Calu3 (cell line): ENCODE data around the gene CPSF2. TPM values are rescaled to one million over a fixed set of nuclear protein-coding genes. Genes with fewer than 3 reads are reported as not detected.
"Not testable (repeated sequence)": the region's sequence is repeated elsewhere in the genome, so short reads cannot be mapped to it uniquely, and the experiment has no call there.

Experiments
- BruUV-seq: library from RNA; stranded (reverse); fragments of 400-500 nt; replicated peaks from 2 replicates; lab custom pipeline; 2021; lab: Mats Ljungman, UMichigan
- CTCF ChIA-PET: fragments of 300-600 bp; sonication (Branson Sonifier 250); formaldehyde crosslinking; loops from one replicate; lab custom pipeline; 2022; ENCODE audit warnings: antibody characterized with exemption; lab: Charles Lee
- DNase-seq: peaks from one replicate; pipeline ENCODE4 v3.0.0; 2022
- H3K27ac Mint-ChIP-seq: one replicate; pipeline ENCODE4 v1.8.0; 2022; ENCODE audit warnings: mixed read lengths; ENCODE audit not compliant: unreplicated experiment
- H3K27me3 Mint-ChIP-seq: one replicate; pipeline ENCODE4 v1.8.0; 2022; ENCODE audit warnings: mixed read lengths; ENCODE audit not compliant: unreplicated experiment
- H3K36me3 Mint-ChIP-seq: one replicate; pipeline ENCODE4 v1.8.0; 2022; ENCODE audit warnings: mild to moderate bottlenecking, moderate library complexity, mixed read lengths; ENCODE audit not compliant: insufficient read depth, unreplicated experiment
- H3K4me1 Mint-ChIP-seq: one replicate; pipeline ENCODE4 v1.8.0; 2022; ENCODE audit warnings: mild to moderate bottlenecking, low read depth, mixed read lengths; ENCODE audit not compliant: unreplicated experiment
- H3K4me3 Mint-ChIP-seq: one replicate; pipeline ENCODE4 v1.8.0; 2022; ENCODE audit warnings: mild to moderate bottlenecking, low read depth, moderate library complexity, mixed read lengths; ENCODE audit not compliant: unreplicated experiment
- H3K9me3 Mint-ChIP-seq: one replicate; pipeline ENCODE4 v1.8.0; 2022; ENCODE audit warnings: low read depth, mixed read lengths; ENCODE audit not compliant: unreplicated experiment
- intact Hi-C: fragments of 100-400 bp; cut with micrococcal nuclease; formaldehyde crosslinking; loops from one replicate; pipeline ENCODE4 v1.10.0; 2022; ENCODE audit not compliant: unreplicated experiment
- total RNA-seq: library from RNA; stranded (reverse); gene quantifications from 2 replicates; pipeline ENCODE4 v1.2.3, GENCODE V29; 2022
- TF ChIP-seq, protein P1 (sequence below): fragments of 200-600 bp; IDR thresholded peaks from one replicate; pipeline ENCODE4 v1.8.0; 2022; ENCODE audit warnings: antibody characterized with exemption; ENCODE audit not compliant: unreplicated experiment

Gene CPSF2
- total RNA-seq, 1 experiment from 2014 or later, result 76.7 TPM

DNA sequence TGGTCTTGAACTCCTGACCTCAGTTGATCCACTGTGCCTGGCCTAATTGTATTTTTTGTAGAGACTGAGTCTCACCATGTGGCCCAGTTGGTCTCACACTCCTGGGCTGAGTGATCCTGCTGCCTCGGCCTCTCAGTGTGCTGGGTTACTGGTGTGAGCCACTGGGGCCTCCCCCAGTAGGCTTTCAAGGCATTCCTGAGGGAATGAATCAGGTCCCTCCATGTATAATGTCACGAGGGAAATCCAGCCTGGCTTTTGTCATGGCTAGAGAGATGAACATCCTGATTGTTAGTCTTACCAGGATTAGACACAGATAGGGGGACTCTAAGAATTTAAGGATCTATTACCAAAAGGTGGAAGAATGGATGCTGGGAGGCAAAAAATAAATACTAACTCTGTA, 51.9 kb downstream of the CPSF2 start:
- no peak overlapping the region for H3K4me3 Mint-ChIP-seq
- H3K4me1 Mint-ChIP-seq, result no peaks in the 10 kb centered on the region
- no peaks in the 10 kb centered on the region for H3K36me3 Mint-ChIP-seq
- DNase-seq, result no peak
- peaks cover 4% of the 10 kb centered on the region for H3K27me3 Mint-ChIP-seq
- H3K9me3 Mint-ChIP-seq, result no peaks in the 10 kb centered on the region
- BruUV-seq, result no TSS peak
- TF ChIP-seq, protein P1, sequence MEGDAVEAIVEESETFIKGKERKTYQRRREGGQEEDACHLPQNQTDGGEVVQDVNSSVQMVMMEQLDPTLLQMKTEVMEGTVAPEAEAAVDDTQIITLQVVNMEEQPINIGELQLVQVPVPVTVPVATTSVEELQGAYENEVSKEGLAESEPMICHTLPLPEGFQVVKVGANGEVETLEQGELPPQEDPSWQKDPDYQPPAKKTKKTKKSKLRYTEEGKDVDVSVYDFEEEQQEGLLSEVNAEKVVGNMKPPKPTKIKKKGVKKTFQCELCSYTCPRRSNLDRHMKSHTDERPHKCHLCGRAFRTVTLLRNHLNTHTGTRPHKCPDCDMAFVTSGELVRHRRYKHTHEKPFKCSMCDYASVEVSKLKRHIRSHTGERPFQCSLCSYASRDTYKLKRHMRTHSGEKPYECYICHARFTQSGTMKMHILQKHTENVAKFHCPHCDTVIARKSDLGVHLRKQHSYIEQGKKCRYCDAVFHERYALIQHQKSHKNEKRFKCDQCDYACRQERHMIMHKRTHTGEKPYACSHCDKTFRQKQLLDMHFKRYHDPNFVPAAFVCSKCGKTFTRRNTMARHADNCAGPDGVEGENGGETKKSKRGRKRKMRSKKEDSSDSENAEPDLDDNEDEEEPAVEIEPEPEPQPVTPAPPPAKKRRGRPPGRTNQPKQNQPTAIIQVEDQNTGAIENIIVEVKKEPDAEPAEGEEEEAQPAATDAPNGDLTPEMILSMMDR, result no peak
- intact Hi-C loops, result no loop called here
- CTCF ChIA-PET, result no interaction called here
- no peak overlapping the region for H3K27ac Mint-ChIP-seq

DNA sequence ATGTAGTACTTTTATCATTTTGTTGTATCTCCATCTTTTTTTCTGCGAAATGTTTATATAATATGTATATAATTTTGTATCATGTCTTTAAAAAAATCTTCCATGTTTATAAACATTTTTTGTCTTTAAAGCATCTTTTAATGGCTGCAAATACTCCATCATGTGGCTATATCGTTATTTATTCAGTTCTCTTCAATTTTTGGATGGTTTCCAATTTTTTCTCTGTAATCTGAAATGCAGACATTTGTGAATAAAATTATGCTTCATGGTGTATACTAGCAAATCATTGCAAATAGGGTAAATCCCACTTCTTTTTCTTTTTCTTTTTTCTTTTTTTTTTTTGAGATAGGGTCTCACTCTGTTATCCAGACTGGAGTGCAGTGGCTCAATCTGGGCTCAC, 54.0 kb downstream of the CPSF2 start:
- H3K4me1 Mint-ChIP-seq, result no peaks in the 10 kb centered on the region
- H3K27me3 Mint-ChIP-seq, result peaks cover 13% of the 10 kb centered on the region
- CTCF ChIA-PET, result no interaction called here
- BruUV-seq, result no TSS peak
- TF ChIP-seq, protein P1, result no peak
- H3K27ac Mint-ChIP-seq, result no peak overlapping the region
- no peak overlapping the region for H3K4me3 Mint-ChIP-seq
- intact Hi-C loops, result no loop called here
- H3K36me3 Mint-ChIP-seq, result no peaks in the 10 kb centered on the region
- H3K9me3 Mint-ChIP-seq, result peaks cover 2% of the 10 kb centered on the region
- no peak for DNase-seq

DNA sequence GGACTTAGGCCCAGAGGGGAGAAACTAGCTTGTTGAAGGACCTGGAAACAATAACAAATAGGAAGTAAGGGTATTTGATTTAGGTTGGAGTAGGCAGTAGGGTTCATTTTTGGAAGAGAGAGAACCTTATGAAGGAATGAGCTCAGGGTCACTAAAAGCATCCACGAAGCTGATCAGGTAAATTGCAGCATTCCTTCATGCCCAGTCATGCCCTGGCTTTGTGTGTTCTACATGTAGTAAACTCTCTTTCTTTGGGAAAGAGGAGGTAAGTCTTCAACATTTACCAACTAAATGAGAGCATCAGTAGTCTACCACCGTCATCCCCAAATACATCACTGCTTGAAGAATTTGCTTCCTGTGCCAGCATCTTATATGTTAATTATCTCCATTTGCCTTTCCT, 54.7 kb downstream of the CPSF2 start:
- H3K4me1 Mint-ChIP-seq, result no peaks in the 10 kb centered on the region
- BruUV-seq, result no TSS peak
- TF ChIP-seq, protein P1, result no peak
- no peak for DNase-seq
- no peak overlapping the region for H3K27ac Mint-ChIP-seq
- intact Hi-C loops, result no loop called here
- H3K27me3 Mint-ChIP-seq, result peaks cover 13% of the 10 kb centered on the region
- no peak overlapping the region for H3K4me3 Mint-ChIP-seq
- CTCF ChIA-PET, result no interaction called here
- H3K9me3 Mint-ChIP-seq, result peaks cover 2% of the 10 kb centered on the region
- H3K36me3 Mint-ChIP-seq, result no peaks in the 10 kb centered on the region

DNA sequence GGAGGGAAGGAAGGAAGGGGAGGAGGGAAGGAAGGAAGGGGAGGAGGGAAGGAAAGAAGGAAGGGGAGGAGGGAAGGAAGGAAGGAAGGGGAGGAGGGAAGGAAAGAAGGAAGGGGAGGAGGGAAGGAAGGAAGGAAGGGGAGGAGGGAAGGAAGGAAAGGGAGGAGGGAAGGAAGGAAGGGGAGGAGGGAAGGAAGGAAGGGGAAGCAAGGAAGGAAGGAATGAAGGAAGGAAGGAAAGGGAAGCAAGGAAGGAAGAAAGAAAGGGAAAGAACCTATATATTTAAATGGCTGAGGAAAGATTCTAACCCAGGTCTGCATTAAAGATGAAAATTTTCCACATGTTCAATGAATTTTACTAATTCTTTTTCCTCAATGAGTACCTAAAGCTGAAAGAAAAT, 57.4 kb downstream of the CPSF2 start:
- H3K4me3 Mint-ChIP-seq, intact Hi-C loops, H3K9me3 Mint-ChIP-seq, BruUV-seq, H3K4me1 Mint-ChIP-seq, H3K36me3 Mint-ChIP-seq, DNase-seq, CTCF ChIA-PET: not testable (repeated sequence)
- peaks cover 13% of the 10 kb centered on the region for H3K27me3 Mint-ChIP-seq
- H3K27ac Mint-ChIP-seq, result peak overlapping the region; percentile 60

DNA sequence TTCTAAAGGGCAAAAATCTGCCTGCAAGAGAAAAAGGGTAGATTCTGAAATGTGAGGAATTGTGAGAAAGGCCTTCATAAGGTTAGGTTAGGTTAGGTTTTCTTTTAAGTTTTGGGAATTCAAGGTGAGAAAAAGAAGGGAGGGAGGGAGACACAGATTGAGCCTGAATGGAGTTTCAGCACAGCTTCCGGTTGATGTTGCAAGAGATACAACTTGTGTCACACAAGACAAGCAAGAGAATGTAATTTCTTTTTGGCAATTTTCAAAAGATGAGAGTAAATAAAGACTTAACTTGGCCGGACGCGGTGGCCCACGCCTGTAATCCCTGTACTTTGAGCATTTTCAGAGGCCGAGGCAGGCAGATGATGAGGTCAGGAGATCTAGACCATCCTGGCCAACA, 63.8 kb downstream of the CPSF2 start:
- intact Hi-C loops, result no loop called here
- Mint-ChIP-seq H3K27me3 (no peaks in the 10 kb centered on the region), H3K9me3 (peaks cover 3% of the 10 kb centered on the region), H3K27ac (no peak overlapping the region), H3K4me1 (no peaks in the 10 kb centered on the region), H3K36me3 (no peaks in the 10 kb centered on the region), H3K4me3 (no peak overlapping the region)
- no TSS peak for BruUV-seq
- CTCF ChIA-PET, result no interaction called here
- no peak for DNase-seq
- TF ChIP-seq, protein P1, result no peak

DNA sequence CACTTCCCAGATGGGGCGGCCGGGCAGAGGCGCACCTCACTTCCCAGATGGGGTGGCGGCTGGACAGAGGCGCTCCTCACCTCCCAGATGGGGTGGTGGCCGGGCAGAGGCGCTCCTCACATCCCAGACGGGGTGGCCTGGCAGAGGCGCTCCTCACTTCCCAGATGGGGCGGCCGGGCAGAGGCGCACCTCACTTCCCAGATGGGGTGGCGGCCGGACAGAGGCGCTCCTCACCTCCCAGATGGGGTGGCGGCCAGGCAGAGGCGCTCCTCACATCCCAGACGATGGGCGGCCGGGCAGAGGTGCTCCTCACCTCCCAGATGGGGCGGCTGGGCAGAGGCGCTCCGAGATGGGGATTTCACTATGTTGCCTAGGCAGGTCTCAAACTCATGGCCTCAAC, 65.8 kb downstream of the CPSF2 start:
- H3K36me3 Mint-ChIP-seq, intact Hi-C loops, CTCF ChIA-PET: not testable (repeated sequence)

More for the DNA sequence above, 65.8 kb downstream of the CPSF2 start:
- not testable (repeated sequence) for DNase-seq, H3K4me3 Mint-ChIP-seq, H3K9me3 Mint-ChIP-seq, BruUV-seq, H3K27ac Mint-ChIP-seq, H3K27me3 Mint-ChIP-seq, H3K4me1 Mint-ChIP-seq
